NT2/D1 (cell line): ENCODE results near the gene BMS1.

Experiments used
- SUZ12 ChIP-seq: IDR thresholded peaks from 2 replicates; pipeline ENCODE4 v1.6.1; 2011; ENCODE audit not compliant: insufficient read length, insufficient read depth; ENCODE audit errors: extremely low read depth
- YY1 ChIP-seq: IDR thresholded peaks from 2 replicates; pipeline ENCODE4 v1.6.1; 2011; ENCODE audit not compliant: insufficient read length, insufficient read depth
- ZNF274 ChIP-seq: IDR thresholded peaks from 2 replicates; pipeline ENCODE4 v1.6.1; 2011; ENCODE audit warnings: mild to moderate bottlenecking, low read depth, low read length

DNA sequence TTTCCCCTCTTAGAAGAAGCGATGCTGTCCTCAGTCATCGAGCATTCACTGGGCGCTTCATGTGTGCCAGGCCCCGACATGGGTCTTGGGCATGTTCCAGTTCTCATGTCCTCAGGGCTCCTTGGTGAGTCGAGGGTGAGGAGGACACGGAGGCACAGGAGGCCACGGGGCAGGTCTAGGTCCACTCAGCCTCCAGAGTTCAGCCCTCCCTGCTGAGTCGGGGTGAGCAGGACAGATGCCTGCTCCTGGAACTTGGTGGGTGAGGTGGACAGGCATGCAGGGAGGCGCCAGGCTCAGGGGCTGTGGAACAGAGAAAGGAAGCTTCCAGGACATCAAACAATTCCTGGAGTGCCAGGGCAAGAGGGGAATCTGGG, 87.4 kb downstream of the BMS1 start:
- no peak for TF ChIP-seq YY1
- TF ChIP-seq ZNF274 = no peak
- TF ChIP-seq SUZ12 = no peak
